ENCODE measurements around the gene POLR1A.

Gene POLR1A

DNA sequence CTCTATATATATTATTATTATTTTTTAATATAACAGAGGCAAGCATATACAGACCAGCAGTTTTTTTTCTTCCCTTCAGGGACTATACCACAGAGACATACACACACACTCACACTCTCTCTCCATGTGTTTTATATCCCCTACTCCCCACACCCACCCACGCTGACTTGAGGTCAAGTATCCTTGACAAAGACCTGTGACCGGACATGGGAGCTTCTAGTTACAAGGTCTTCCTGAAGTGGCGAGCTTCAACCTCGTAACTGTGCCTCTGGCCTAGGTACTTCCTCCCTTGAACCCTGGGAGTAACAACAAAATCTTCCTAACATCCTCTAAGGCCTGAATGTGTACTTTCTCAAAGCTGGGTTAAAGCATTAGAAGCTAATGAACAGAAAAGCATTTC lies 52.5 kb downstream of the POLR1A start (continued):
- TF ChIP-seq, protein P1, sequence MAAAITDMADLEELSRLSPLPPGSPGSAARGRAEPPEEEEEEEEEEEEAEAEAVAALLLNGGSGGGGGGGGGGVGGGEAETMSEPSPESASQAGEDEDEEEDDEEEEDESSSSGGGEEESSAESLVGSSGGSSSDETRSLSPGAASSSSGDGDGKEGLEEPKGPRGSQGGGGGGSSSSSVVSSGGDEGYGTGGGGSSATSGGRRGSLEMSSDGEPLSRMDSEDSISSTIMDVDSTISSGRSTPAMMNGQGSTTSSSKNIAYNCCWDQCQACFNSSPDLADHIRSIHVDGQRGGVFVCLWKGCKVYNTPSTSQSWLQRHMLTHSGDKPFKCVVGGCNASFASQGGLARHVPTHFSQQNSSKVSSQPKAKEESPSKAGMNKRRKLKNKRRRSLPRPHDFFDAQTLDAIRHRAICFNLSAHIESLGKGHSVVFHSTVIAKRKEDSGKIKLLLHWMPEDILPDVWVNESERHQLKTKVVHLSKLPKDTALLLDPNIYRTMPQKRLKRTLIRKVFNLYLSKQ (tag by site-specific recombination; IDR thresholded peaks at IDR 0.05; ENCODE audit: borderline replicate concordance) = no peak
- TF ChIP-seq ZFHX2 (tag by site-specific recombination; conservative IDR thresholded peaks at IDR 0.05) = no peak
- TF ChIP-seq, protein P2, sequence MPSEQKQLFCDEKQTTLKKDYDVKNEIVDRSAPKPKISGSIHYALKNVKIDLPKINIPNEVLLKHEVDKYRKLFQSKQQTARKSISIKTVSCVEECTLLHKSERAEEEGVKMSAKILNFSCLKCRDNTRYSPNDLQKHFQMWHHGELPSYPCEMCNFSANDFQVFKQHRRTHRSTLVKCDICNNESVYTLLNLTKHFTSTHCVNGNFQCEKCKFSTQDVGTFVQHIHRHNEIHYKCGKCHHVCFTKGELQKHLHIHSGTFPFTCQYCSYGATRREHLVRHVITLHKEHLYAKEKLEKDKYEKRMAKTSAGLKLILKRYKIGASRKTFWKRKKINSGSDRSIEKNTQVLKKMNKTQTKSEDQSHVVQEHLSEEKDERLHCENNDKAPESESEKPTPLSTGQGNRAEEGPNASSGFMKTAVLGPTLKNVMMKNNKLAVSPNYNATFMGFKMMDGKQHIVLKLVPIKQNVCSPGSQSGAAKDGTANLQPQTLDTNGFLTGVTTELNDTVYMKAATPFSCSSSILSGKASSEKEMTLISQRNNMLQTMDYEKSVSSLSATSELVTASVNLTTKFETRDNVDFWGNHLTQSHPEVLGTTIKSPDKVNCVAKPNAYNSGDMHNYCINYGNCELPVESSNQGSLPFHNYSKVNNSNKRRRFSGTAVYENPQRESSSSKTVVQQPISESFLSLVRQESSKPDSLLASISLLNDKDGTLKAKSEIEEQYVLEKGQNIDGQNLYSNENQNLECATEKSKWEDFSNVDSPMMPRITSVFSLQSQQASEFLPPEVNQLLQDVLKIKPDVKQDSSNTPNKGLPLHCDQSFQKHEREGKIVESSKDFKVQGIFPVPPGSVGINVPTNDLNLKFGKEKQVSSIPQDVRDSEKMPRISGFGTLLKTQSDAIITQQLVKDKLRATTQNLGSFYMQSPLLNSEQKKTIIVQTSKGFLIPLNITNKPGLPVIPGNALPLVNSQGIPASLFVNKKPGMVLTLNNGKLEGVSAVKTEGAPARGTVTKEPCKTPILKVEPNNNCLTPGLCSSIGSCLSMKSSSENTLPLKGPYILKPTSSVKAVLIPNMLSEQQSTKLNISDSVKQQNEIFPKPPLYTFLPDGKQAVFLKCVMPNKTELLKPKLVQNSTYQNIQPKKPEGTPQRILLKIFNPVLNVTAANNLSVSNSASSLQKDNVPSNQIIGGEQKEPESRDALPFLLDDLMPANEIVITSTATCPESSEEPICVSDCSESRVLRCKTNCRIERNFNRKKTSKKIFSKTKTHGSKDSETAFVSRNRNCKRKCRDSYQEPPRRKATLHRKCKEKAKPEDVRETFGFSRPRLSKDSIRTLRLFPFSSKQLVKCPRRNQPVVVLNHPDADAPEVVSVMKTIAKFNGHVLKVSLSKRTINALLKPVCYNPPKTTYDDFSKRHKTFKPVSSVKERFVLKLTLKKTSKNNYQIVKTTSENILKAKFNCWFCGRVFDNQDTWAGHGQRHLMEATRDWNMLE (tag by site-specific recombination; conservative IDR thresholded peaks at IDR 0.05; ENCODE audit: low read depth) = no peak
- no peak for TF ChIP-seq ZNF621 (tag by site-specific recombination; IDR thresholded peaks at IDR 0.05)
- TF ChIP-seq, protein P3, sequence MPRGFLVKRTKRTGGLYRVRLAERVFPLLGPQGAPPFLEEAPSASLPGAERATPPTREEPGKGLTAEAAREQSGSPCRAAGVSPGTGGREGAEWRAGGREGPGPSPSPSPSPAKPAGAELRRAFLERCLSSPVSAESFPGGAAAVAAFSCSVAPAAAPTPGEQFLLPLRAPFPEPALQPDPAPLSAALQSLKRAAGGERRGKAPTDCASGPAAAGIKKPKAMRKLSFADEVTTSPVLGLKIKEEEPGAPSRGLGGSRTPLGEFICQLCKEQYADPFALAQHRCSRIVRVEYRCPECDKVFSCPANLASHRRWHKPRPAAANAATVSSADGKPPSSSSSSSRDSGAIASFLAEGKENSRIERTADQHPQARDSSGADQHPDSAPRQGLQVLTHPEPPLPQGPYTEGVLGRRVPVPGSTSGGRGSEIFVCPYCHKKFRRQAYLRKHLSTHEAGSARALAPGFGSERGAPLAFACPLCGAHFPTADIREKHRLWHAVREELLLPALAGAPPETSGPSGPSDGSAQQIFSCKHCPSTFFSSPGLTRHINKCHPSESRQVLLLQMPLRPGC (tag by site-specific recombination; IDR thresholded peaks at IDR 0.05) = no peak
- TF ChIP-seq ZNF211 (tag by site-specific recombination; IDR thresholded peaks at IDR 0.05; ENCODE audit: low read depth) = no peak
- TF ChIP-seq, protein P4, sequence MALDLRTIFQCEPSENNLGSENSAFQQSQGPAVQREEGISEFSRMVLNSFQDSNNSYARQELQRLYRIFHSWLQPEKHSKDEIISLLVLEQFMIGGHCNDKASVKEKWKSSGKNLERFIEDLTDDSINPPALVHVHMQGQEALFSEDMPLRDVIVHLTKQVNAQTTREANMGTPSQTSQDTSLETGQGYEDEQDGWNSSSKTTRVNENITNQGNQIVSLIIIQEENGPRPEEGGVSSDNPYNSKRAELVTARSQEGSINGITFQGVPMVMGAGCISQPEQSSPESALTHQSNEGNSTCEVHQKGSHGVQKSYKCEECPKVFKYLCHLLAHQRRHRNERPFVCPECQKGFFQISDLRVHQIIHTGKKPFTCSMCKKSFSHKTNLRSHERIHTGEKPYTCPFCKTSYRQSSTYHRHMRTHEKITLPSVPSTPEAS (tag by site-specific recombination; IDR thresholded peaks at IDR 0.05) = no peak
- TF ChIP-seq, protein P5, sequence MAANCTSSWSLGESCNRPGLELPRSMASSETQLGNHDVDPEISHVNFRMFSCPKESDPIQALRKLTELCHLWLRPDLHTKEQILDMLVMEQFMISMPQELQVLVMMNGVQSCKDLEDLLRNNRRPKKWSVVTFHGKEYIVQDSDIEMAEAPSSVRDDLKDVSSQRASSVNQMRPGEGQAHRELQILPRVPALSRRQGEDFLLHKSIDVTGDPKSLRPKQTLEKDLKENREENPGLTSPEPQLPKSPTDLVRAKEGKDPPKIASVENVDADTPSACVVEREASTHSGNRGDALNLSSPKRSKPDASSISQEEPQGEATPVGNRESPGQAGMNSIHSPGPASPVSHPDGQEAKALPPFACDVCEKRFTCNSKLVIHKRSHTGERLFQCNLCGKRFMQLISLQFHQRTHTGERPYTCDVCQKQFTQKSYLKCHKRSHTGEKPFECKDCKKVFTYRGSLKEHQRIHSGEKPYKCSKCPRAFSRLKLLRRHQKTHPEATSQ (tag by site-specific recombination; IDR thresholded peaks at IDR 0.05) = no peak
- TF ChIP-seq ZNF394 (tag by site-specific recombination; IDR thresholded peaks at IDR 0.05; ENCODE audit: borderline replicate concordance) = no peak

DNA sequence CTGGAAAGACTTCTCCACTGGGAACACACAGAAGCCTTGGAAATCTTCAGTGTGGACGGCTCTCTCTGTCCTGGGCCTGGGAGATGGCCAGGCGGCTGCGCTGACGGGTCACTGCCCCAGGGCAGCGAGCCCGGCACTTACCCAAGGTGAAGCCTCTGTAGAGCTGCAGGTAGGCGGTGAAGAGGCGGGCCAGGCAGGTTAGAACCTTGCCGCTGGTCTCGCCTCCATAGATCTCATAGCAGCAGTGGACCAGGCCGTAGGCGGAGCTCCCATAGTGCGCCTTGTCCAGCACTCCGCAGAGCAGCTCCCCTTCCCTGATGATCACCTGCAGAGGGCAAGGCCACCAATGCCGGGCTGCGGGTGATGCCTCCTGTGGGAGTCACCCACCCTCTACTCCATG lies 53.0 kb downstream of the POLR1A start:
- ChIA-PET POLR2A (no interaction called here), CTCF (interaction anchor here (0.5 to 0.6 kb wide), 2 partner anchors 8 to 15 kb away, joined by 3 to 4 read pairs; no protein-coding TSS in a partner anchor)
- Histone ChIP-seq H3K36me3 (ENCODE audit: control insufficient read depth in 2 of 2, insufficient read depth in 1 of 2, low read length in 2 of 2) (peaks cover 22 to 85% of the 10 kb centered on the region in 2 experiments), H3K9me3 (ENCODE audit: control insufficient read depth, insufficient read depth, low read depth, low read length) (no peaks in the 10 kb centered on the region), H3K4me1 (ENCODE audit: control insufficient read depth, insufficient read depth, low read length) (no peaks in the 10 kb centered on the region), H3K4me3 (ENCODE audit: low read depth, low read length) (no peak overlapping the region), H3K27ac (ENCODE audit: extremely low read depth, low read depth, low read length) (no peak overlapping the region)
- TF ChIP-seq ZNF629 (tag by site-specific recombination; IDR thresholded peaks at IDR 0.05) (no peak), ZNF747 (tag by site-specific recombination; IDR thresholded peaks at IDR 0.05) (no peak), OSR2 (tag by site-specific recombination; IDR thresholded peaks at IDR 0.05) (no peak), ZBTB7A (tag by site-specific recombination; IDR thresholded peaks at IDR 0.05; ENCODE audit: low read depth) (no peak), ZNF423 (tag by site-specific recombination; IDR thresholded peaks at IDR 0.05) (no peak), ZNF830 (tag by site-specific recombination; IDR thresholded peaks at IDR 0.05; ENCODE audit: low read depth) (no peak), YY2 (tag by site-specific recombination; IDR thresholded peaks at IDR 0.05) (no peak), ZNF621 (tag by site-specific recombination; IDR thresholded peaks at IDR 0.05) (no peak), ZNF138 (tag by site-specific recombination; IDR thresholded peaks at IDR 0.05; ENCODE audit: borderline replicate concordance) (no peak), ZFP3 (tag by site-specific recombination; IDR thresholded peaks at IDR 0.05; ENCODE audit: low read depth) (no peak)
- TF ChIP-seq, protein P6, sequence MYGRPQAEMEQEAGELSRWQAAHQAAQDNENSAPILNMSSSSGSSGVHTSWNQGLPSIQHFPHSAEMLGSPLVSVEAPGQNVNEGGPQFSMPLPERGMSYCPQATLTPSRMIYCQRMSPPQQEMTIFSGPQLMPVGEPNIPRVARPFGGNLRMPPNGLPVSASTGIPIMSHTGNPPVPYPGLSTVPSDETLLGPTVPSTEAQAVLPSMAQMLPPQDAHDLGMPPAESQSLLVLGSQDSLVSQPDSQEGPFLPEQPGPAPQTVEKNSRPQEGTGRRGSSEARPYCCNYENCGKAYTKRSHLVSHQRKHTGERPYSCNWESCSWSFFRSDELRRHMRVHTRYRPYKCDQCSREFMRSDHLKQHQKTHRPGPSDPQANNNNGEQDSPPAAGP (tag by site-specific recombination; IDR thresholded peaks at IDR 0.05) = no peak
